Measurements from ENCODE around the gene RIC1.
"Not testable (repeated sequence)": the region's sequence is repeated elsewhere in the genome, so short reads cannot be mapped to it uniquely, and the experiment has no call there.

Gene RIC1

GRCh38 chr9:5667391-5667790 is 38.5 kb downstream of the RIC1 start:
- no peak for DNase-seq (ENCODE audit: low read depth)

GRCh38 chr9:5670079-5670478 is 41.2 kb downstream of the RIC1 start:
- no peak for DNase-seq (ENCODE audit: low read depth)

DNA sequence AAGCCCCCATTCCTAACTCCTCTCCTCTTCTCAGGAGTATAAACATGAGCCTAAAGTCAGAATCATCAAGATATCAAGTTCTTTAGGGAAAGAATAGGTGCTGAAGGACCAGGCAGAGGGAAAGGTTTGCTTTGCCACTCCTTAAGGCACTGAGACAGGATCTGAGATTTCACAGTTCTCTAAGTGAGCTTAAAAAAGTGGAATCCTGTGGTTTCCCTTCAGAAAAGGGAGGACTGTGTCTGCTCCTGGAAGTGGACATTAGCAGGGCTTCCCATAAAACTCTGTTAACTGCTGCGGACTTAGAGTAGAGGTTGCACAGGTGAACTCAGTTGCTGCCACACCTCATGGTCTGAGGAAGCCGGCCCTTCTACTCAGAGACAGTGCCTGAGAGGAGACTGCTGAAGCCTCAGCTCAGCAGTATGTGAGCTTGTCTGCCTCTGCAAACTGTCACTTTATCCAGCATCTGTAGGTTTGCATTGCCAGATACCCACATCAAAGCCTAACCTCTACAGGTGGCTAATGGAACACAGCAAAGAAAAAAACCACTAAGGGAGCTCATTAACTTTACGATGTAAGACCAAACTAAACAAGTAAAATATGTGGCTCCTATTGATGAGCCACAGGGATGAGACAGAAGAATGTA is 42.9 kb downstream of the RIC1 start:
- no peak for DNase-seq (ENCODE audit: low read depth)

DNA sequence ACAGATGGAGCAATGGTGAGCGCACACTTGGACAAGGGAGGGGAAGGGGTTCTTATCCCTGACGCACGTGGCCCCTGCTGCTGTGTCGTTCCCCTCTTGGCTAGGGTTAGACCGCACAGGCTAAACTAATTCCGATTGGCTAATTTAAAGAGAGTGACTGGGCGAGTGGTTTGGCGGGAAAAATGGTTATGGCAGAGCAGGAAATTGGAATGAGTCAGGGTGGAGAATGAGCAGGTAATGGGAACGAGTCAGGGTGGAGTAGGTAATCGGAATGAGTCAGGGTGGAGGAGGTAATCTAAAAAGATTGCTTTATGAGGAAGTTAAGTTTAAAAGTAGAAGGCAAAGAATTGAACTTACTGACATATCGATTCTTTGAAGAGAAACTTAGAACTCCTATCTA is 46.1 kb downstream of the RIC1 start:
- peak; percentile 35 for DNase-seq (ENCODE audit: low read depth)

DNA sequence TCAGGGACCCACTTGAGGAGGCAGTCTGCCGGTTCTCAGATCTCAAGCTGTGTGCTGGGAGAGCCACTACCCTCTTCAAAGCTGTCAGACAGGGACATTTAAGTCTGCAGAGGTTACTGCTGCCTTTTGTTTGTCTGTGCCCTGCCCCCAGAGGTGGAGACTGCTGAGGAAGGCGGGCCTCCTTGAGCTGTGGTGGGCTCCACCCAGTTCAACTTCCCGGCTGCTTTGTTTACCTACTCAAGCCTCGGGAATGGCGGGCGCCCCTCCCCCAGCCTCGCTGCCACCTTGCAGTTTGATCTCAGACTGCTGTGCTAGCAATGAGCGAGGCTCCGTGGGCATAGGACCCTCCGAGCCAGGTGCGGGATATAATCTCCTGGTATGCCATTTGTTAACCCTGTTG is 54.7 kb downstream of the RIC1 start:
- not testable (repeated sequence) for DNase-seq (ENCODE audit: low read depth)

DNA sequence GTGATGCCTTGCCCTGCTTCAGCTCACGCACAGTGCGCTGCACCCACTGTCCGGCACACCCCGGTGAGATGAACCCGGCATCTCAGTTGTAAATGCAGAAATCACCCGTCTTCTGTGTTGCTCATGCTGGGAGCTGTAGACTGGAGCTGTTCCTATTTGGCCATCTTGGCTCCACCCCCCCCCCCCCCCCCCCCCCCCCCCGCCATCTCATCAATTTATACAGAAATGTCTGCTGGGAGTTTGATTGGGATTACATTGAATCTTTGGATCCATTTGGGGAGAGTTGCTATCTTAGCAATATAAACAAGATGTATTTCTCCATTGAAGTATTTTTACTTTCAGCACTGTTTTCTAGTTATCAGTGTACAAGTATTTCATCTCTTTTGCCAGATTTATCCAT is 55.2 kb downstream of the RIC1 start:
- DNase-seq (ENCODE audit: low read depth) = no peak

GRCh38 chr9:5688109-5688508 is 59.2 kb downstream of the RIC1 start:
- peak; percentile 28 for DNase-seq (ENCODE audit: low read depth)

DNA sequence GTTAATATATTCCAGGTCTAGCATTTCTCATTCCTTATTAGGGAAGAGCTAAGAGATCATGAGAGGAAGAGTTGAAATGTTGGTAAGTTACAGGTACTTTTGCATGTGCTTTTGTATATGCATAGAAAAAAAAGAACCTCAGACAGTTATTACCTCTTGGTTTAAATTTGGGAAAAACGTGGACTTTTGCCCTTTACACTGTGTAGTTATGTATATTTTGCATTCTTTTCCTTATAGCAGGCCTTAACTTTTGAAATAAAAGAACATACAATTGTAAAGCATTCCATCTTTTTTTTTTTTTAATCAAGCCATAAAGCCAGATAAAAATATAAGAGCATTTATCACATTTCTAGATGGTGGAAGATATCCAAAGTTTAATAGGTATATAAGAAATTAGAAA is 61.4 kb downstream of the RIC1 start:
- no peak for DNase-seq (ENCODE audit: low read depth)

GRCh38 chr9:5695860-5696259 is 67.0 kb downstream of the RIC1 start:
- DNase-seq (ENCODE audit: low read depth) = no peak

DNA sequence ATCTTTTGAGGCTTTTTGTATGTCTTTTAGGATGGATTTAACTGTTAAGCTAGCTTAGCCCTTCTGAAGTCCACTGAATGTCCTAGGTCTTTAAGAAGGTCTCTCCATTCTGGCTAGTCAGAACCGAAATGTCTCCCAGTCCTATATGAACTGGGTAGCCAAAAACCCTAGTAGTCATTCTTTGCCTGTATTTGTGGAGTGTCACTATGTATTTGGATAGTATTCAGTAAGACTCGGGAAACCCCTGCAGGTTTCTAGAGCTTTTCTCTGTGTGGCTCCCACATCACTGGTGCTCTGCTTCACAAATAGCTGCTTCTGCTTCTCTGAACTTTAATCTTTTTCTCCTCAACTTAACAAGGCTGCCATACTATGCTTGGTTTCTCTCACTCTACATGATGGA is 68.0 kb downstream of the RIC1 start:
- DNase-seq (ENCODE audit: low read depth) = no peak

DNA sequence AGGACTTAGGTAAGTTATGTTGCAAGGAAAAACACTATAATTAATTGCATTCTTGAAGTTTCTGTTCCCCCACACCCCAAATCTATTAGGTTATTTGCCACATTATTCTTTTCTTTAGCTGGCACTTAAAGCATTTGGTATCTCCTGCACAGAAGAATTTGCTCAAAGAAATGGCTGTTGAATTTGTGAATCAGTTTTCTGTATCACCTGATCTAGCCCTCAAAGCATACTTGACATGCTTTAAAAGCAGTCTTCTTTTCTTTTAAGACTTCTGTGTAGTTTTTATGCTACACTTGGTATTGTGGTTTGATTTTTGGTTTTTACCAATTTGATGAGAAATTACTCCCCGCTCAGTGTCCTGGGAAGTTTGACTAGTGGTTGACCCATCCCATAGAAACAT is 69.1 kb downstream of the RIC1 start:
- DNase-seq (ENCODE audit: low read depth) = no peak

DNA sequence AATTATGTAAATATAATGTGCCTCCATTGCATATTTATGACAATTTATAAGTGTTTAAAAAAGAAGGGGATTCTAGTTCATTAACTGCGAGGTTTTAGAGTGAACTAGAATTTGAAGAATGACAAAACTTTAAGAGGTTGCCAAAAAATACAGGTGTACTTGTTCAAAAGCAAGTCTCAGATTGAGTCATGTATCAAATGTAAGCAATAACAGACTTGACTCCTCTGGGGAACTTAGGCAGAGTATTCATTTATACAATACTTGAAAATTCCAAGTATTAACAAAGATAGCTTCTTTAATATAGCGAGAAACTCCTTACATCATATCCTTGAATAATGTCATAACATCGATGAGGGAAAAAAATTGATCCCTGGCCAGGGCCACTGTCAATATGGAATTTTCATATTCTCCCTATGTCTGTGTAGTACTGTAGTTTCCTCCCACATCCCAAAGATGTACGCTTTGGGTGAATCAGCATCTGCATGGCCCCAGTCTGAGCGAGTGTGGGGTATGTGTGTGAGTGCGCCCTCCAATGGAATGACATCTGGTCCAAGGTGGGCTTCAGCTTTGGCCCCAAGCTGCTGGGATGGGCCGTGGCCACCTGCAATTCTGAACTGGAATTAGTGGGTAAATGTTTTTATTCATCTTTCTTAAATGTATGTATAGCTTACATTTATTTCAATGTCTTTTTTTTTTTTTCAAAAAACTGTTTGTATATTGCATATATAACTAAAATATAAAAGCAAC is 70.1 kb downstream of the RIC1 start:
- no peak for DNase-seq (ENCODE audit: low read depth)

DNA sequence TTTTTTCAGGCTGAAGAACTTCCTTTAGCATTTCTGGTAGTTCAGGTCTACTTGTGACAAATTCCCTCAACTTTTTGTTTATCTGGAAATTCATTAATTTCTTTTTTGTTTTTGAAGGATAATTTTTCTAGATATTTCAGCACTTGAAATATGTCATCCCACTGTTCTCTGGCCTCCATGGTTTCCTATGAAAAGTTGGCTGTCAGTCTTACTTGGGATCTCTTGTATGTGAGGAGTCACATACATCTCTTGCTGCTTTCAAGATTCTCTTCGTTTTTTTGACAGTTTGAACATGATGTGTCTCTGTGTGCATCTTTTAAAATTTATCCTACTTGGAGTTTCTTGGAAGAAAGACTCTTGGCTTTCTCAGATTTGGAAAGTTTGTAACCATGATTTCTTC is 79.5 kb downstream of the RIC1 start:
- peak; percentile 6 for DNase-seq (ENCODE audit: low read depth)

- DNase-seq (ENCODE audit: low read depth) = no peak
Observed at GRCh38 chr9:5712651-5713390, 83.9 kb downstream of the RIC1 start.

DNA sequence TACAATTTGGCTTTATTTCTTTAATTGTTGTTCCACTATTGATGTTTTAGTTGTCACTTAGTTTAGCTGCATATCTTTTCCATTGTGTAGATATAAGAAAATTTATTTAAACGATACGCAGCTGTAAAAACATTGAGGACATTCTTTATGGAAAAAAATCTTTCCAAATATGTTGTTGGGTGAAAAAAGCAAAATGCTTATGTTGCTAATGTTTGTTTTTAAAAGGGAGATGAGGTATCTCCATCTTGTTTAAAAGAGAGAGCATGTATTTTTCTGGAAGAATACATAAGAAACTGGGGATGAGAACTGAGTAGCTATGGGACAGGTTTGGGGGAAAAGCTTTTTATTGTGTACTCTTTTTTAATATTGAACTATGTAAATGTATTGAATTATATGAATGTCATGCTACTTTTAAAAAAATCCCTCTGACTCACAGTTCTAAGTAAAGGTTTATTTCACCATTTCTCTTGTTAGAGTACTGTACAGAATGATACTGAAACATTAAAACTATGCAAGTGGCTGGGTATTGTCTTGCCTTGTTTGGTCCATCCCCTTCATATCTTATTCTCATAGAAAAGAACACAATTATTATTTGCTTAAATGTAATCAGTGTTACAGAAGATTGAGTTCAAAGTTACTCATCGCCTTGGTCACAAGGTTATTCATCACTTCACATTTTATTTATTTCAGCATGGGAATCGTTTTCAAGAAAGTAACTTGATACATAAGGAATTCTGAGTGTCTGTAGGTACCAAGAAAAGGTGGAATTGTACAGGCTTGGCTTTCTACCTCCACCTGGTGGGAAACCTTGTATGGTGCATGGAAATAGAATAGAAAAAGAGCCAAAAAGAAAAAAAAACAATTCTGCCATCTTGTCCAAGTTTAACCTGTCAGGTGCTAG is 85.8 kb downstream of the RIC1 start:
- peak; percentile 50 for DNase-seq (ENCODE audit: low read depth)

DNA sequence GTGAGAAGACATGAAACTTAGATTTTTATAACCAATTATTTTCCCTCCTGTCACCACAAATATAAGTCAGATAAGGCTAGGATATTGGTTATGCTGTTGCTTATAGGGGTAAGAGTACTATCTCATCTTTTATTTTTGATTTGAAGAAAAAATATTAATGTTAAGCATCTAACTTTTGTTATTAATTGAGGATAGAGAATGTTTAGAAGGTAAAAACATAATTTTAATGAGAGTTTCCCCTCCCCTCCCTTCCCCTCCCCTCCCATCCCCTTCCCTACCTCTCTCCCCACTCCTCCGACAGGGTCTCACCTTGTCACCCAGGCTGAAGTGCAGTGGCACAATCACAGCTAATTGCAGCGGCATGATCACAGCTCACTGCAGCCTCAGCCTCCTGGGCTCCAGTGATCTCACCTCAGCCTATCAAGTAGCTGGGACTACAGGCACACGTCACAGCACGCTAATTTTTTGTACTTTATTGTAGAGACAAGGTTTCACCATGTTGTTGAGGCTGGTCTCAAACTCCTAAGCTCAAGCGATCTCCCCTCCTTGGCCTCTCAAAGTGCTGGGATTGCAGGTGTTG is 86.7 kb downstream of the RIC1 start:
- no peak for DNase-seq (ENCODE audit: low read depth)

DNA sequence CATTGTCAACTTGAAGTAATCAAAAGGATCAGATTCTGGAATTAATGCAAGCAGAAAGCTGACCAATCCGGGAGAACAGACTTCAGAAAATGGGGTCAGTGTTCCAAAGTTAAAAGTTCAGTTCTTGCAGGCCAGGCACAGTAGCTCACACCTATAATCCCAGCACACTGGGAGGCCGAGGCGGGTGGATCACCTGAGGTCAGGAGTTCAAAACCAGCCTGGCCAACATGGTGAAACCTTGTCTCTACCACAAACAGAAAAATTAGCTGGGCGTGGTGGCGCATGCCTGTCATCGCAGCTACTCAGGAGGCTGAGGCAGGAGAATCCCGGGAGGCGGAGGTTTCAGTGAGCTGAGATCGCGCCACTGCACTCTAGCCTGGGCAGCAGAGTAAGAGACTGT is 88.5 kb downstream of the RIC1 start:
- DNase-seq (ENCODE audit: low read depth) = not testable (repeated sequence)

DNA sequence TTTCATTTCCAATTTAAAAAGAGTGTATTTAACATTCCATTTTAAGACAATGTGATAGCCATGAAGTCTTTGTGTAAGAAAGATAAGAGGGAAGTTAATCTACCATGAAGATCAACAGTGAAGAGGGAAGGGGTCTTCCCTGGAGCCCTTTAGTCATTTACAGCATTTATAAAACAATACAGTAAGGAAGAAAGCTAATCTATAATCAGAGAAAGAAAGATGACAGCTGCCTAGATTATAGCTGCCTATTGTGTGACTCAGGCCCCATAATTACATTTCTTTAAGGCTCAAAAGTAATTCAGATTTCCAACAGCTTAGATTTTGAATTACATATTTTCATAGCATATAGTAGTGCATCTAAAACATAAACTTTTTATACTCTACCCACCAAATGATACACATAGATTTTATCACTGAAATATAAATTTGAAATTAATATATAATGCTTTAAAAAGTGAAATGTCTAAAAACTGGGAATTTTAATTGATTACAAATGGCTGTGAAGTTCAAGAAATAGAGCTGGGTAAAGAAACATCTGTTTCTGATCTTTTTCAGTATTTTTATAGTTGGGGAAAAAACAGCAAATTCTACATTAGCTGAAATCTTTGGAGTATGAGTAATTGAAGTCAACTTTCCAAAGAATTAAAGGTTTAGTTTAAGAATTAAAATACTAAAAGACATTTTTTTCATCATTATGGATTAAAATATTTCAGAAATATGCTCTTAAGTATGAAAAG is 89.6 kb downstream of the RIC1 start:
- peak; percentile 29 for DNase-seq (ENCODE audit: low read depth)

DNA sequence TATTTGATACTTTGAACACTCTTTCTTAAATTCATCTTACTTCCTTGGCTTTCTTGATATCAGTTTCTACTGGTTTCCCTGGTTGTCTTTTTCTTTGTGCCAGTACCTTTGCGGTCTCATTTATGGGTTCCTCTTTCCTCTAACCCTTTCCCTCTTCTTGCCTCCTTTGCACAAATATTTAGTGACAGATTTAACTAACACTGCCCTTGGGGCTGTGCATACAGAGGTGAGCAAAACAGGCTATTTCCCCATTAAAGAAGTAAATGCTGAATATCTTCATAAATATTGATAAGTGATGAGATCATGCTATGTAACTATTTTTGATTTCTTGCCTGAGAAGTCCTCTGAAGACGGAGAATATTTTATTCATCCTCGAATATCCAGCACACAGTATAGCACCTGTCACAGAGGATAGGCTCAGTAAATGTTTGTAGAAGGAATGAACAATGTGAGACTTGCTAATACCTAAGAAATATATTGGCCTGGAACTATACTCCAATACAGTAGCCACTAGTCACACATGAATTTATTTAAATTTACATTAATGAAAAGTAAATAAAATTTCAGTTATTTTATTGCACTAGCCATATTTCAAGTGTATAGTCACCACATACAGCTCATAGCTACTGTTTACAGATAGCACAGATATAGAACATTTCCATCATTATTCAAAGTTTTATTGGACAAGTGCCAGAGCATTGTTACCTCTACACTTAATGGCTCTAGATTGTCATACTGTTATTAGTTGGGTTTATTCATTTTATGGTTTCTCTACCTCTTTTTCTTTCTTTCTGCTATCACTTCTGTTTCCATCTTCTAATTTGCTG is 90.4 kb downstream of the RIC1 start:
- DNase-seq (ENCODE audit: low read depth) = peak; percentile 61

DNA sequence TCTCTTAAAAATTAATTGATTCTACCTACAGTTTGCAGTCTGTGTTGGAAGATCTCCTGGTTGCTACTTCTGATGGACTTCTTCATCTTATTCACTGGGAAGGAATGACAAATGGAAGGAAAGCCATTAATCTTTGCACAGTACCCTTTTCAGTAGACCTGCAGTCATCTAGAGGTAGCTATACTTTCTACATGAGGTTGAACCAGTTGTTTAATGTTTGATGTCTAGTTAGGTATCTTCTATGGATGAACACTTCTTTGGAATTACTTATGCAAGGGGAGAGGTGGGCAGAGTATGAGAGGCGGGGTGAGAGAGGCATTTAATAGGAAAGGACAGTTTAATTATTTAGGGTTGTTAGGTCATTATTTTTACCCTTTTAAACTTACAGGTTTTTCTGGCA is 91.2 kb downstream of the RIC1 start:
- no peak for DNase-seq (ENCODE audit: low read depth)

Measured in ELR (cell line).